ENCODE data around the gene APBA2. TPM values are rescaled to one million over a fixed set of nuclear protein-coding genes. Genes with fewer than 3 reads are reported as not detected.

The APBA2 gene
- total RNA-seq, 1 donor from 2014 or later = 4.2 TPM

DNA sequence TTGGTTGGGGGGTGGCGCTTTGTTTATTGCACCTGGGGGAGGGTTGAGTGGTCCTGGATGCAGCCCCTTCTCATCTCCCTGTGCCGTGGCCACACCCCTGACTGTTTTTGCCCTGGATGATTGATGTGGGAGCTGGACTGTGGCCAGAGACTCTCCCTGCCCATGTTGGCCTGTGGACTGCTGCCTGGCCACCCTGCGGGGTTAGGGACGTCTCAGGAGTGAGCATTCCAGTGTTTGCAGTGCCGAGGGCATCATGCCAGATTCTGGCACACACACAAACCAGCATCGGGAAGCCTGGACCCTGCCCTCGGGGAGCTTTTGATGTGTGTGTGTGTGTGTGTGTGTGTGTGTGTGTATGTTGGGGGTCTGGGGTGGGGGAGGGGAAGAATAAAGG is 15.8 kb downstream of the APBA2 start:
- Histone ChIP-seq H3K4me3 (ENCODE audit: low read length in 3 of 3) (no peak overlapping the region), H3K27ac (ENCODE audit: low read depth, low read length) (no peak overlapping the region), H3K9me3 (ENCODE audit: control insufficient read depth in 3 of 3, low read length in 3 of 3) (no peaks in the 10 kb centered on the region), H3K27me3 (ENCODE audit: control insufficient read depth in 3 of 3, insufficient read depth in 3 of 3, low read length in 3 of 3) (peaks cover 0 to 19% (median 6%) of the 10 kb centered on the region in 3 donors), H3K4me1 (ENCODE audit: control insufficient read depth in 3 of 3, insufficient read depth in 3 of 3, low read length in 3 of 3) (no peaks in the 10 kb centered on the region), H3K9ac (ENCODE audit: low read depth in 1 of 3, low read length in 3 of 3) (no peak overlapping the region), H3K36me3 (ENCODE audit: control insufficient read depth in 3 of 3, insufficient read depth in 3 of 3, low read length in 3 of 3) (no peaks in the 10 kb centered on the region)

DNA sequence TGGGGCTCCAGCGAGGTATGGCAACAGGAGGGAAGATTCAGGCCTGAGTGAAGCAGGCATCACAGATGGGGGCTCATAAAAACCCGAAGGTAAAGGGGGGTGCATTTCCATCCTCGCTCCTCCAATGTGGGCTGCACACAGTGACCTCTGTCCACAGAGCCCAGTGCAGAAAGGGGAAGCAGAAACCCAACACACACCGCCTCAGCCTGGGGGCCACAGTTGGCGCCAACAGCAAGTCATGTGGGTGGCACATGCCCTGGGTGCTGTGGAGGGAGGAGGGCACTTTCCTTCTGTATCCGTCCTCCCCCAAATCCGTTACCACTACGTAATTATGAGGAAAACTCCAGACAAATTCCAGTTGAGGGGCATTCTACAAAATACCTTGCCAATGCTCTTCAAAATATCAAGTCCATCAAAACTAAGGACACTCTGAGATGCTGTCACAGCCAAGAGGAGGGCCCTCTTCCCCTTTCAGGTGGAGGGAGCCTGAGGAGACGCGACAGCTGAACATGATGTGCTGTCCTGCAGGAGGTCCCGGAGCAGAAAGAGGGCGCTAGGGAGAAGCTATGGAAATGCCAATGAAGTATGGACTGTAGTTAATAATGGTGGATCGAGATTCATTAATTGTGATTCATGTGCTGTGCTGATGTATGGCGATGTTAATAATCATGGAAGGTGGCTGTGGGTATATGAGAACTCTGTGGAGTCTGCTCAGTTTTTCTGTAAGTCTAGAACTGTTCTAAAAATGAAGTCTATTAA is 16.4 kb downstream of the APBA2 start:
- Histone ChIP-seq H3K27ac (ENCODE audit: low read depth, low read length) (no peak overlapping the region), H3K36me3 (ENCODE audit: control insufficient read depth in 3 of 3, insufficient read depth in 3 of 3, low read length in 3 of 3) (no peaks in the 10 kb centered on the region)

DNA sequence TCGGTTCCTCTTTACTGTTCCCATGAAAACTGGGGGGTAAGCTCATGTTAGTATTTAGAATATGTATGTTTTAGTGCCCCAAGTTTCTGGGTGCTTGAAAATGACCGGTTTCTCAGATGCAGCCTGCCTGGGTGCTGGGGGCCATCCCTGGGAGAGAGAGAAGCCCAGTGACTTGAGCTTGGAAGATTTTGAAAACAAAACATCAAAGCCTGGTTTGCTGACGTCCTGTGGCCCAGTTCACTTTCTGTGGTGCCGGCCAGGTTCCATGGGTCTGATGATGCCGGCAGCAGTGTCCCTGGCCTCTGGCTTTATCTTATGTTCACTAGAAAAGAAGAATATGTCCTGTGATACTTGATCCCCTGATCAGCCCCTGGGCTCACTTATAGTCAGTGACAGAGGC is 17.1 kb downstream of the APBA2 start:
- no peak overlapping the region for H3K27ac ChIP-seq (ENCODE audit: low read depth, low read length)
- H3K4me1 ChIP-seq (ENCODE audit: control insufficient read depth in 3 of 3, insufficient read depth in 3 of 3, low read length in 3 of 3) = no peaks in the 10 kb centered on the region
- no peak overlapping the region for H3K4me3 ChIP-seq (ENCODE audit: low read length in 3 of 3)
- H3K36me3 ChIP-seq (ENCODE audit: control insufficient read depth in 3 of 3, insufficient read depth in 3 of 3, low read length in 3 of 3) = no peaks in the 10 kb centered on the region
- H3K27me3 ChIP-seq (ENCODE audit: control insufficient read depth in 3 of 3, insufficient read depth in 3 of 3, low read length in 3 of 3) = peaks cover 0 to 19% (median 8%) of the 10 kb centered on the region in 3 donors
- no peak overlapping the region for H3K9ac ChIP-seq (ENCODE audit: low read depth in 1 of 3, low read length in 3 of 3)
- no peaks in the 10 kb centered on the region for H3K9me3 ChIP-seq (ENCODE audit: control insufficient read depth in 3 of 3, low read length in 3 of 3)

More for the DNA sequence above, 16.4 kb downstream of the APBA2 start:
- Histone ChIP-seq H3K4me1 (ENCODE audit: control insufficient read depth in 3 of 3, insufficient read depth in 3 of 3, low read length in 3 of 3) (no peaks in the 10 kb centered on the region), H3K9me3 (ENCODE audit: control insufficient read depth in 3 of 3, low read length in 3 of 3) (no peaks in the 10 kb centered on the region), H3K4me3 (ENCODE audit: low read length in 3 of 3) (no peak overlapping the region), H3K9ac (ENCODE audit: low read depth in 1 of 3, low read length in 3 of 3) (no peak overlapping the region), H3K27me3 (ENCODE audit: control insufficient read depth in 3 of 3, insufficient read depth in 3 of 3, low read length in 3 of 3) (peaks cover 0 to 19% (median 6%) of the 10 kb centered on the region in 3 donors)

DNA sequence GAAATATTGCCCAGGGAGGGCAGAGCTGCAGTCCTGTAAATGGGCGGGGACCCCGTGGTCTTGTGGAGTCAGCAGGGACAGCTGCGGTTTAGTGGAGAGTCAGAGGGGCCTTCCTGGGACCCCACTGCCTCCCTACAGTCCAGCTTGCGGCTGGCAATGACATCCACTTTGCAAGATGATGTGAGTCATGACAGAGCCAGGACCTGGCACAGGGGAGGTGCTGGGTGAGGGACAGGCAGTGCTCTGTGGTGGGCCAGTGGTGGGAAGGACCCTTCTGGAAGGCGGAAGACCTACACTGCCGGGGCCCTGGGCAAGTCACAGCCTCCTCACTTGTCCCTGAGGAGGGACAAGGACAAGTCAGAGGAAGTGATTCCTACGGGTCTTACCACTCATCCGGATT is 17.8 kb downstream of the APBA2 start:
- H3K4me1 ChIP-seq (ENCODE audit: control insufficient read depth in 3 of 3, insufficient read depth in 3 of 3, low read length in 3 of 3) = no peaks in the 10 kb centered on the region
- no peak overlapping the region for H3K9ac ChIP-seq (ENCODE audit: low read depth in 1 of 3, low read length in 3 of 3)
- no peaks in the 10 kb centered on the region for H3K36me3 ChIP-seq (ENCODE audit: control insufficient read depth in 3 of 3, insufficient read depth in 3 of 3, low read length in 3 of 3)
- H3K27me3 ChIP-seq (ENCODE audit: control insufficient read depth in 3 of 3, insufficient read depth in 3 of 3, low read length in 3 of 3) = peaks cover 0 to 19% (median 8%) of the 10 kb centered on the region in 3 donors
- H3K9me3 ChIP-seq (ENCODE audit: control insufficient read depth in 3 of 3, low read length in 3 of 3) = no peaks in the 10 kb centered on the region
- H3K27ac ChIP-seq (ENCODE audit: low read depth, low read length) = no peak overlapping the region
- H3K4me3 ChIP-seq (ENCODE audit: low read length in 3 of 3) = no peak overlapping the region

DNA sequence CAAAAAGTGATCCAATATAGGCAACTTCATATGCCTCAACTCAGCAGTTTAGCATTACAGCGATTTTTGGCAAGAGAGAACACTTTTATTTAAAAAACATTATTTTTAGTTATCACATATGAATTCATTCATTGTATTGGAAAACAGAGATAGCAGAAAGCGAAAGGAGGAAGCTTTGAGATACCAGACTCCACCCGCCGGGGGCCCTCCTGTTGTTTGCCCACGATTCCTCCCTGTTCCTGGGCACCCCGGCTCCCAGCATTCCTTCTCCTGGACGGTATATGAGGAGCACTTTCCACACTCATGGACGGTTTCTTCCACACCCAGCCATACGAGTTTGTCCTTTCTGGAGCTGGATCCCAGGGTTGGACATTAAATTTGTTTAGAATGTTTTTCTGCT is 18.2 kb downstream of the APBA2 start:
- Histone ChIP-seq H3K27ac (ENCODE audit: low read depth, low read length) (no peak overlapping the region), H3K9ac (ENCODE audit: low read depth in 1 of 3, low read length in 3 of 3) (no peak overlapping the region), H3K36me3 (ENCODE audit: control insufficient read depth in 3 of 3, insufficient read depth in 3 of 3, low read length in 3 of 3) (no peaks in the 10 kb centered on the region), H3K4me3 (ENCODE audit: low read length in 3 of 3) (no peak overlapping the region), H3K4me1 (ENCODE audit: control insufficient read depth in 3 of 3, insufficient read depth in 3 of 3, low read length in 3 of 3) (no peaks in the 10 kb centered on the region), H3K9me3 (ENCODE audit: control insufficient read depth in 3 of 3, low read length in 3 of 3) (no peaks in the 10 kb centered on the region), H3K27me3 (ENCODE audit: control insufficient read depth in 3 of 3, insufficient read depth in 3 of 3, low read length in 3 of 3) (peaks cover 0 to 19% (median 8%) of the 10 kb centered on the region in 3 donors)

DNA sequence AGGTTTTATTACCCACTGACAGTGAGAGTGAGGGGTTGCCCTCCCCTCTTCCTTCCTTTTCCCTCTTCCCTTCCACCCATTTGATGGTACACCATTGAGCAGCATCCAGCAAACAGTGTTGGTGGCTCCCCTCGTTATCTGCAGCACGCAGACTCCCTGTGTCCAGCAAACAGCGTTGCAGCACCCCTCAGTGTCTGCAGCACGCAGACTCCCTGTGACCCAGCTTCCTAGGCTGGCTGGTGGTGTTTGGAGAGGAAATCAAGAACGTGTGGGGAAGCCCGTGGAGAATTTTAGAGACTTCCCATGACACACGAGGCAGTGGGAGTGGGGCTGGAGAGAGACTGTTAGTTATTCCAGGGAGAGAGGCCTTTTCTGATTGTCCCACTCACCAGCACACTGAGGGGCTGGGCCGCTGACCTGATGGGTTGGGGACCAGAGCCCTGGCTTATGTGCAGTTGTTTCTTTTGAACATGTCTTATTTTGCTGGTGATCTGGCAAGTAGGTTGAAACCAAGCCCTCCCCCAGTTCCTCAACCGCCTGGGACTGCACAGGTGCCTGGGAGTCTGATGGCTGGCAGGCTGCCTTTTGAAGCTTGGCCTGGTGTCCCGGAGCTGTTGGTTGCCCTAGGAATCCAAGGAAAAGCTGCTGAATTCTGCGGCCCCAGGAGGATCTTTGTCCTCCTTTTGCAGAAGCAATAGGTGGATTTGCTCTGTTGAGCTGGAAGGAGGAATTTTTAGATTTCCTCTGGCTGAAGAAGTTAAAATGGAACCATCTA is 19.0 kb downstream of the APBA2 start:
- H3K27ac ChIP-seq (ENCODE audit: low read depth, low read length) = no peak overlapping the region
- H3K9me3 ChIP-seq (ENCODE audit: control insufficient read depth in 3 of 3, low read length in 3 of 3) = no peaks in the 10 kb centered on the region
- H3K4me3 ChIP-seq (ENCODE audit: low read length in 3 of 3) = no peak overlapping the region
- H3K27me3 ChIP-seq (ENCODE audit: control insufficient read depth in 3 of 3, insufficient read depth in 3 of 3, low read length in 3 of 3) = peaks cover 0 to 19% (median 8%) of the 10 kb centered on the region in 3 donors
- H3K36me3 ChIP-seq (ENCODE audit: control insufficient read depth in 3 of 3, insufficient read depth in 3 of 3, low read length in 3 of 3) = no peaks in the 10 kb centered on the region
- no peaks in the 10 kb centered on the region for H3K4me1 ChIP-seq (ENCODE audit: control insufficient read depth in 3 of 3, insufficient read depth in 3 of 3, low read length in 3 of 3)
- H3K9ac ChIP-seq (ENCODE audit: low read depth in 1 of 3, low read length in 3 of 3) = no peak overlapping the region

DNA sequence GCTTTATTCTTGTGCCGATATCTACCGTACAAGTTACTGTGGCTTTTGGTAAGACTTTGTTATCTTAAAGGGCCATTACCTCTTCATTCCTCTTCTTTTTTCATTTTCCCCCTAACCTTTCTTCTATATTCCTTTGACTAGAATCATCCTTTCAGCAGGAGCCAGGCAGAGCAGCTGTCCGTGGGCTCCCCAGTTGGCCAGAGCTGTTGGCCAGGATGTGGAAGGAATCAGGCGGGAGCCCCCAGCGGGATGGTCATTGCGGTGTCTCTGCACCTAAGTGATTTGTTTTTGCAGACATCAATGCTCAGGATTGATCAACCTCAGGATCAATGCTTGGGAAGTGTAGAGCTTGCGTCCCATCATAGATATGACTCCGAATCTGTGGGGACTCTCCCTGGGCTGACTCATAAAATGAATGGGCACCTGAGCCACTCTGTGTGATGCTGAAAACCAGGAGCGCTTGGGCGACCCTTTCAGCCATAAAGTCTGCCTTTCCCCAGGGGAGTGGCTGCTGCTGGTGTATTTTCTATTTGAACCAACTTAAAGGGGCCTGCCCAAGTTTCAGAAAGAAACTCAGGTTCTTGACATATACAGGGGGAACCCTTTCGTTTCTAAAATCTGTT is 21.7 kb downstream of the APBA2 start:
- Histone ChIP-seq H3K9me3 (ENCODE audit: control insufficient read depth in 3 of 3, low read length in 3 of 3) (no peaks in the 10 kb centered on the region), H3K4me3 (ENCODE audit: low read length in 3 of 3) (no peak overlapping the region), H3K36me3 (ENCODE audit: control insufficient read depth in 3 of 3, insufficient read depth in 3 of 3, low read length in 3 of 3) (no peaks in the 10 kb centered on the region), H3K4me1 (ENCODE audit: control insufficient read depth in 3 of 3, insufficient read depth in 3 of 3, low read length in 3 of 3) (no peaks in the 10 kb centered on the region), H3K9ac (ENCODE audit: low read depth in 1 of 3, low read length in 3 of 3) (no peak overlapping the region), H3K27ac (ENCODE audit: low read depth, low read length) (no peak overlapping the region), H3K27me3 (ENCODE audit: control insufficient read depth in 3 of 3, insufficient read depth in 3 of 3, low read length in 3 of 3) (peaks cover 0 to 9% (median 5%) of the 10 kb centered on the region in 3 donors)

DNA sequence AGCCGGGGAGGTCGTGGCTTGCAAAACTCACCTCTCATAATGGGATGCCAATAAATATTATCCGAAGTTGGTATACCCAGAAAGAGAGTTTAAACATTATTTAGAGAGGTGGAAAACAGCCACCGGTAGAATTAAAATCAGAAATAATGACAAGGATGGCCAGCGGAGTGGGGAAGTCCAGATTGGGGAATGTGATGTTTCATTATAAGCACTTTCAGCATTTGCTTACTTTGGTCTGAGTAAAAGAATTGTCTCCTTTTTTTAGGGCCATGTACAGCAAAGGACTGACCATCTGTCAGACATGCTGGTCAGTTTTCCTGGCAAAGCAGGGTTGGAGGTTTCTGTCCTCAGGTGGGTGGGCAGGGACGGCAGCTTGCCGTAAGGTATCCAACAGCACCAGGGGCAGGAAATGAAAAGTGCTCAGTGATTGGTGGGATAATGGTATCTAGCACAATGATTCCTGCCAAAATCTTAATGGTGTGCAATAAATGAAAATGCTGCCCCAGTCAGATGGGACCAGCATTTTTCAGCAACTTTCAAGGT is 24.3 kb downstream of the APBA2 start:
- Histone ChIP-seq H3K4me1 (ENCODE audit: control insufficient read depth in 3 of 3, insufficient read depth in 3 of 3, low read length in 3 of 3) (no peaks in the 10 kb centered on the region), H3K27me3 (ENCODE audit: control insufficient read depth in 3 of 3, insufficient read depth in 3 of 3, low read length in 3 of 3) (peaks cover 3 to 9% (median 3%) of the 10 kb centered on the region in 3 donors), H3K4me3 (ENCODE audit: low read length in 3 of 3) (no peak overlapping the region), H3K27ac (ENCODE audit: low read depth, low read length) (no peak overlapping the region), H3K36me3 (ENCODE audit: control insufficient read depth in 3 of 3, insufficient read depth in 3 of 3, low read length in 3 of 3) (no peaks in the 10 kb centered on the region), H3K9ac (ENCODE audit: low read depth in 1 of 3, low read length in 3 of 3) (no peak overlapping the region), H3K9me3 (ENCODE audit: control insufficient read depth in 3 of 3, low read length in 3 of 3) (no peaks in the 10 kb centered on the region)

DNA sequence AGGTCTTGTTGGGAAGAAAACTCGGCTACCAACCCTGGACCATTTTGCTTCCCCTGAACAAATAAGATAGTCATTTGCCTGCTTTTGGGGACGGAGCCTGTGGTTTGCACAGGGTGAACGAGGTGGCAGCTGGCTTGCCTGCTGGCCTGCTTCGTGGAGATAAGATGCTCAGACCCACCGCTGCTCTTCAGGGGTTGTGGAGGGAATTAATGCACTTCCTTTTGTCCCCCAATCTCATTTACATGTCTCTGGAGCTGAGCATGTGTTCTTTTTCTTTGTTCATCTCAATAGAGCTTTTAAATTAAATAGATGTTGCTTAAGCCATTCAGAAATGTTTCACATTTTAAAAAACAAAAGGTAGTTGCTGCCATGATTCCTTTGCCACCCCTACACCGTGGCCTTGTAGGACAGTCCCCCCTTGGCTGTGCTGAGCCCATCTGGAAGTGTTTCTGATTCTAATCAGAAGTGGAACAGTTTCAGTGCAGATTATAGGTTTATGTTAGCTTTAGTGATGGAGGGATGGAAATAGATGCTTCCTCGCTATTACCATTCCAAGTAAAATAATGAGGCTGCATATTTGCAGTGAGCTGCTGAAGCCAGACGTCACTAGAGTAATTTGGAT is 25.6 kb downstream of the APBA2 start:
- no peak overlapping the region for H3K27ac ChIP-seq (ENCODE audit: low read depth, low read length)
- H3K9ac ChIP-seq (ENCODE audit: low read depth in 1 of 3, low read length in 3 of 3) = no peak overlapping the region
- no peaks in the 10 kb centered on the region for H3K4me1 ChIP-seq (ENCODE audit: control insufficient read depth in 3 of 3, insufficient read depth in 3 of 3, low read length in 3 of 3)
- H3K27me3 ChIP-seq (ENCODE audit: control insufficient read depth in 3 of 3, insufficient read depth in 3 of 3, low read length in 3 of 3) = peaks cover 4 to 13% (median 8%) of the 10 kb centered on the region in 3 donors
- H3K36me3 ChIP-seq (ENCODE audit: control insufficient read depth in 3 of 3, insufficient read depth in 3 of 3, low read length in 3 of 3) = no peaks in the 10 kb centered on the region
- H3K9me3 ChIP-seq (ENCODE audit: control insufficient read depth in 3 of 3, low read length in 3 of 3) = no peaks in the 10 kb centered on the region
- H3K4me3 ChIP-seq (ENCODE audit: low read length in 3 of 3) = no peak overlapping the region
